Stomach smooth muscle (tissue), 2 donors: Measurements from ENCODE around the gene USE1.

ENCODE experiments used
- H3K27ac ChIP-seq: one replicate; pipeline ENCODE4 v1.7.0; 2013; ENCODE audit warnings: mild to moderate bottlenecking, low read length, inconsistent platforms
- H3K27me3 ChIP-seq, 2 donors: one replicate each; pipeline ENCODE4 v1.7.0; 2013; ENCODE audit warnings: low read length in 2 of 2; ENCODE audit not compliant: insufficient read depth in 2 of 2, control insufficient read depth in 1 of 2
- H3K36me3 ChIP-seq, 2 donors: one replicate each; pipeline ENCODE4 v1.7.0; 2013; ENCODE audit warnings: low read length in 2 of 2; ENCODE audit not compliant: control insufficient read depth in 2 of 2, insufficient read depth in 2 of 2
- H3K4me1 ChIP-seq: one replicate; pipeline ENCODE4 v1.7.0; 2013; ENCODE audit warnings: low read length; ENCODE audit not compliant: control insufficient read depth, insufficient read depth
- H3K4me3 ChIP-seq, 2 donors: one replicate each; pipeline ENCODE4 v1.7.0; 2013; ENCODE audit warnings: low read length in 2 of 2
- H3K9ac ChIP-seq, 2 donors: one replicate each; pipeline ENCODE4 v1.7.0; 2013; ENCODE audit warnings: low read length in 2 of 2, mild to moderate bottlenecking in 1 of 2
- H3K9me3 ChIP-seq, 2 donors: one replicate each; pipeline ENCODE4 v1.7.0; 2013; ENCODE audit warnings: low read length in 2 of 2; ENCODE audit not compliant: control insufficient read depth in 2 of 2
- donor health status: healthy.
- donor health status: Pancreatic carcinoma.

Gene USE1

GRCh38 chr19:17236811-17237543 lies 21.8 kb downstream of the USE1 start:
- Histone ChIP-seq H3K4me1 (peaks cover 28% of the 10 kb centered on the region), H3K9ac (no peak overlapping the region), H3K27me3 (no peaks in the 10 kb centered on the region), H3K36me3 (peaks cover under 1 to 17% of the 10 kb centered on the region in 2 donors), H3K4me3 (no peak overlapping the region), H3K9me3 (no peaks in the 10 kb centered on the region), H3K27ac (peak overlapping the region; percentile 18)

GRCh38 chr19:17237747-17238706 lies 22.9 kb downstream of the USE1 start:
- Histone ChIP-seq H3K27ac (no peak overlapping the region), H3K9ac (no peak overlapping the region), H3K36me3 (peaks cover 0 to 15% of the 10 kb centered on the region in 2 donors), H3K4me1 (peaks cover 35% of the 10 kb centered on the region), H3K9me3 (no peaks in the 10 kb centered on the region), H3K4me3 (no peak overlapping the region), H3K27me3 (no peaks in the 10 kb centered on the region)

- no peaks in the 10 kb centered on the region for H3K9me3 ChIP-seq
- H3K4me3 ChIP-seq, result no peak overlapping the region
- H3K4me1 ChIP-seq, result peaks cover 35% of the 10 kb centered on the region
- H3K27me3 ChIP-seq, result no peaks in the 10 kb centered on the region
- no peak overlapping the region for H3K27ac ChIP-seq
- H3K36me3 ChIP-seq, result peaks cover 0 to 12% of the 10 kb centered on the region in 2 donors
- no peak overlapping the region for H3K9ac ChIP-seq
Measured at GRCh38 chr19:17240062-17240752, 25.1 kb downstream of the USE1 start.

- Histone ChIP-seq H3K36me3 (peaks cover 0 to 12% of the 10 kb centered on the region in 2 donors), H3K27me3 (no peaks in the 10 kb centered on the region), H3K4me3 (no peak overlapping the region), H3K27ac (no peak overlapping the region), H3K9ac (no peak overlapping the region), H3K4me1 (peaks cover 31% of the 10 kb centered on the region), H3K9me3 (no peaks in the 10 kb centered on the region)
Measured at GRCh38 chr19:17240826-17241399, 25.8 kb downstream of the USE1 start.

DNA sequence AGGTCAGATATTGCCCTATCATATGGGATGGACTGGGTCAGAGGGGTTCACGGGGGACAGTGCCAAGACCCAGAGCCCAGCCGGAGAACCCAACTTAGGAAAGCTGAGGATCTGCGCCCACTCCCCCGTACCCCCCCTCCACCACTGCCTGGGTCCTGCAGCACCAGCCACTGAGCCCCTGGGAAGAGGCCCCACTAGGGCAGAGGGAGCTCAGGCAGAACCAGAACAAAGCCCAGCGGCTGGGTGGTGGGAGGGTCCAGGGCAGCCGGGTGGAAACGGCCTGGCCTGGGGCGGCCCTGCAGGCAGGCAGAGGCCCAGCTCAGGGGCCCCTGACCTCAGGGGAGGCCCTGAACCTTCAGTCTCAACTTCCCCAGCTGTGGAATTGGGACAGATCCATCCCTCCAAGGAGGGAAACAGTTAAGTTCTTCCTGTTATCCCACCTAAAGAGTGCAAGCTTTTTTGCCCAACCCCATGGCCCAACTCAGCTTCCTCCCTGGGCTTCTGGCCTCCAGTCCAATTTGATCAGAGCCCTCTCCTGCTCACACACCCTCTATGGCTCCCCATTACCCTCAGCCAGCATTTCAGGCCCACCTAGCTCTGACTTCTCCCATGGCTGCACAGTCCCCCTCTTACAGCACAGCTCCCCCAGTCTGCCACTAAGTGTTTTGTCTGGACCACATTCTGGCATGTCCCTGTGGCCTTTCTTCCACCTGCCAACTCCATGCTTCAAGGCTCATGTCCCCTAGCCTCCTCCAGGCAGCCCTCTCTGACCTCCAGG lies 27.5 kb downstream of the USE1 start:
- Histone ChIP-seq H3K27me3 (no peaks in the 10 kb centered on the region), H3K4me3 (peak overlapping the region in 1 of 2 donors; percentile 88), H3K27ac (peak overlapping the region; percentile 71), H3K9ac (no peak overlapping the region), H3K36me3 (peaks cover 0 to 12% of the 10 kb centered on the region in 2 donors), H3K9me3 (no peaks in the 10 kb centered on the region), H3K4me1 (peaks cover 35% of the 10 kb centered on the region)

DNA sequence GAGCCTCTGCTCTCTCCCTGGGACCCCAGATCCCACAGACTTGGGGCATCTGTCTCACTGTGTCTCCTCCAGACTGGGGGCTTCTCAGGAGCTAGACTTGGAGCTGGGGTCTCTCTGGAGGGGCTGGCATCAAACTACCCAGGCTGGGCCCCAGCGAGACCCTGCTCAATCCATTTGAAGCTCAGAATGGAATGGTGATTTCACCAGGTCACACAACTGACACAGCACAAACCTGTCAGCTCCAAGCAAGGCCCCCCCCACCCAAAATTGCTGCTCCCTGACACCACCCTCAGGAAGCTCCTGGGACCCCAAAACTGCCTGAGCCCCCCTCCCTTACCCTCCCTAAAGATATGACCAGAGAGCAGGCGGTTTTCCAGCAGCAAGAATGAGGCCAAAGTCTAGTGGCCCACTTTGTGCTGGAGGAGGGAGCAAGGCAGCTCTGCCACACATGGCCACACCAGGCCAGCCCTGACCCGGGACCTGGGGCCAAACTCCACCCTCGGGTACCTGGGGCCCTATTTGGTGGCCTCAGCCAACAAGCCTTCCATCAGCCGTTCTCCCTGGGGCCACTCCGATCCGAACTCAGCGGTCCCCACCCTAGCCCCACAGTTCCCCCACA lies 28.2 kb downstream of the USE1 start:
- Histone ChIP-seq H3K9ac (peak overlapping the region; percentile 71 to 78), H3K27ac (peak overlapping the region; percentile 71), H3K27me3 (no peaks in the 10 kb centered on the region), H3K36me3 (peaks cover 0 to 8% of the 10 kb centered on the region in 2 donors), H3K9me3 (no peaks in the 10 kb centered on the region), H3K4me1 (peaks cover 35% of the 10 kb centered on the region), H3K4me3 (peak overlapping the region; percentile 79 to 88)

DNA sequence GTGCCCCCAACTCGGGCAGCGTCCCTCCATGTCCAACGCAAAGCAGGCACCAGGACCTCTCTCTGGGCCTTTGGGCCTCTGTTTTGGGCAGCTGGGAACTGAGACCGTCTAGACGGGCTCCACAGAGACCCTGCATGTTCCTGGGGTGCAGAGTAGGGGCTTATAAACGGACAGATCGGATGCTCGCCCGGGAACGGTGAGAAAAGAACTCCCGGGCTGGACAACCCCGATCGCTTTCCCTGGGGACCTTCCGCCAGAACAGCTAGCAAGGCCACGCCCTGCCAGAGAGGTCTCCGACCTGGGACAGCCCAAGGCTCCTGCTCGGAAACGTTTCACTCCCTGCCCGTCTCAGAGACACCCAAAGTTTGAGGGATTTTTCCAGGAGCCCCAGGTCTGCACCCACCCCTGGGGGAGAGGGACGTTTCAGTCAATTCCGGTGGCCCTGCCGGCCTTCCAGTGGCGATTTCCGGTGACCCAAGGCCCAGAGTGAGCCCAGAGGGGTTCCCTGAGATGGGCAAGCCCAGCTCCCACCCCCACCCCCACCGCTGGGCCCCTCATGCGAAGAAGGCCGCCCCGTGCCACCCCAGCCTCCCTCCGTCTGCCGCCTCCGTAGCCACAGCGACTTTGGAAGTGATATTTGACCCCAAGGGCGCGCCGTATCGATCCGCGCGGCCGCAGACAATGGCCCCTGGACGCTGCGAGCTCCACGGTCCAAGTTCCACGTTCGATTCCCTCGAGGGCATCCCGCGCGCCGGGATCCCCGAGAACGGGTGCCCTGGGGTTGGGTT lies 28.9 kb downstream of the USE1 start:
- H3K9me3 ChIP-seq, result no peaks in the 10 kb centered on the region
- peak overlapping the region; percentile 74 to 78 for H3K9ac ChIP-seq
- H3K4me3 ChIP-seq, result peak overlapping the region; percentile 79 to 88
- H3K4me1 ChIP-seq, result peaks cover 35% of the 10 kb centered on the region
- peaks cover 0 to 8% of the 10 kb centered on the region in 2 donors for H3K36me3 ChIP-seq
- no peaks in the 10 kb centered on the region for H3K27me3 ChIP-seq
- peak overlapping the region; percentile 71 for H3K27ac ChIP-seq

GRCh38 chr19:17244618-17245534 lies 29.7 kb downstream of the USE1 start:
- peak overlapping the region; percentile 79 to 88 for H3K4me3 ChIP-seq
- H3K9me3 ChIP-seq, result no peaks in the 10 kb centered on the region
- peak overlapping the region; percentile 74 to 78 for H3K9ac ChIP-seq
- peaks cover 0 to 8% of the 10 kb centered on the region in 2 donors for H3K36me3 ChIP-seq
- peaks cover 35% of the 10 kb centered on the region for H3K4me1 ChIP-seq
- H3K27me3 ChIP-seq, result no peaks in the 10 kb centered on the region
- peak overlapping the region; percentile 71 for H3K27ac ChIP-seq
